DMS53 treated with DMSO at 0.1 percent for 48 hours (cell line): ENCODE data around the gene PON3.
"Not testable (repeated sequence)": the region's sequence is repeated elsewhere in the genome, so short reads cannot be mapped to it uniquely, and the experiment has no call there.

Source experiments
- DNase-seq: peaks from one replicate; lab custom pipeline; 2025; ENCODE audit not compliant: unreplicated experiment; lab: John Stamatoyannopoulos, UW

PON3 gene

GRCh38 chr7:95412075-95412474 is 15.9 kb upstream of the PON3 start:
- DNase-seq: no peak

- DNase-seq: no peak
Measured at GRCh38 chr7:95411666-95412065, 15.5 kb upstream of the PON3 start.

GRCh38 chr7:95411036-95411435 is 14.9 kb upstream of the PON3 start:
- peak; percentile 44 for DNase-seq

GRCh38 chr7:95407751-95408150 is 11.6 kb upstream of the PON3 start:
- no peak for DNase-seq

GRCh38 chr7:95405800-95406199 is 9.6 kb upstream of the PON3 start:
- no peak for DNase-seq

- DNase-seq: no peak
Measured at GRCh38 chr7:95405208-95405607, 9.0 kb upstream of the PON3 start.

GRCh38 chr7:95404316-95404865 is 8.2 kb upstream of the PON3 start:
- no peak for DNase-seq

GRCh38 chr7:95398155-95398940 is 2.2 kb upstream of the PON3 start:
- DNase-seq: peak; percentile 2

- DNase-seq: no peak
Measured at GRCh38 chr7:95397381-95397780, 1.2 kb upstream of the PON3 start.

- peak; percentile 74 for DNase-seq
Measured at GRCh38 chr7:95395755-95396135, 430 bp downstream of the PON3 start.

- DNase-seq: no peak
Measured at GRCh38 chr7:95394370-95394769, 1.8 kb downstream of the PON3 start.

- no peak for DNase-seq
Measured at GRCh38 chr7:95391761-95392160, 4.4 kb downstream of the PON3 start.

- DNase-seq: no peak
Measured at GRCh38 chr7:95389516-95389915, 6.7 kb downstream of the PON3 start.

GRCh38 chr7:95379457-95379856 is 16.7 kb downstream of the PON3 start:
- not testable (repeated sequence) for DNase-seq

GRCh38 chr7:95376632-95377400 is 19.4 kb downstream of the PON3 start:
- no peak for DNase-seq

GRCh38 chr7:95375591-95376257 is 20.5 kb downstream of the PON3 start:
- DNase-seq: no peak

- no peak for DNase-seq
Measured at GRCh38 chr7:95373323-95373722, 22.9 kb downstream of the PON3 start.

- no peak for DNase-seq
Measured at GRCh38 chr7:95368235-95368634, 27.9 kb downstream of the PON3 start.

GRCh38 chr7:95367606-95368005 is 28.6 kb downstream of the PON3 start:
- DNase-seq: peak; percentile 81

GRCh38 chr7:95365151-95365550 is 31.0 kb downstream of the PON3 start:
- DNase-seq: peak; percentile 48

GRCh38 chr7:95357623-95358022 is 38.6 kb downstream of the PON3 start:
- DNase-seq: no peak
